ENCODE measurements around the gene PDS5B.
"Not testable (repeated sequence)": the region's sequence is repeated elsewhere in the genome, so short reads cannot be mapped to it uniquely, and the experiment has no call there.

PDS5B gene

DNA sequence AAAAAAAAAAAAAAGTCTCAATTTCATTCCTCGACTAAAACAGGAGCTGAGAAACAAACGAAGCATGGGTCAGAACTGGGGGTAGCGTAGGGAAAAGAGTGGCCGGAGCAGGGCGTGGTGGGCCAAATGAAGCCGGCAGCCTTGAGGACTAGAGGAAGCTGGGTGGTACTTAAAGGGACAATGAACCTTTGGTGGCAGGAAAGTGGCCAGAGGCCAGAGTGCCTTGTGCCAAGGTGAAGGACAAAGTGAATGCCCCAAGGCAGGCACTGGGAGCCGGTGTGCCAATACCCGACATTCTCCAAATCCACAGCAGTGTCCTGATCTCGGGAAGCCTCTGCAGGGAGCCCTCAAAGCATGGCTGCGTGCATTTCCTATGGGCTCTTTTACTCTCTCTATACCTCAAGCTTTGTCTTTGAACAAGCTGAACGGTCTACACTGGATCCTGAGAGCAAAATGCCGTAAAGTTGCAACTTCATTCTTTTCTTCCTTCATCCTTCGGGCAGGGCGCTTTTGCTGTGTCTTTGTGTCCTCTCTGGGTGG, 235.0 kb downstream of the PDS5B start:
- DNase-seq, result no peak

DNA sequence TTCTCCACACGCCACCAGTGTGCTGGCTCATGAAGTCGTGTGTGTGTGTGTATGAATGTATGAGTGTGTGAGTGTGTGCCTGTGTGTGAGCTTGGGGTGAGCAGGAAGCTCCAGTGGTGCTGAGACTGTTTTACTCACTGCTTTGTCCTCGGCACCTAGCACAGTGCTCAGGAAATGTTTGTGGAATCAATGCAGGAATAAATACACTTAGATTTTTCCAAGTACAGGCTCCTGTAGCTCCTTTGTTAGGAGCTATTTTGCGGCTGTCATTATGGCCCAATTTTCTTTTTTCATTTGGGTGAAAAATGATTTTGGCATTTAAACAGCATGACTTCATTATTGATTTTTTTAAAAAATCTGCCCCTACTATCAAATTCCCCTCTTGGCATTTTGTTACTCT, 236.5 kb downstream of the PDS5B start:
- DNase-seq, result no peak

DNA sequence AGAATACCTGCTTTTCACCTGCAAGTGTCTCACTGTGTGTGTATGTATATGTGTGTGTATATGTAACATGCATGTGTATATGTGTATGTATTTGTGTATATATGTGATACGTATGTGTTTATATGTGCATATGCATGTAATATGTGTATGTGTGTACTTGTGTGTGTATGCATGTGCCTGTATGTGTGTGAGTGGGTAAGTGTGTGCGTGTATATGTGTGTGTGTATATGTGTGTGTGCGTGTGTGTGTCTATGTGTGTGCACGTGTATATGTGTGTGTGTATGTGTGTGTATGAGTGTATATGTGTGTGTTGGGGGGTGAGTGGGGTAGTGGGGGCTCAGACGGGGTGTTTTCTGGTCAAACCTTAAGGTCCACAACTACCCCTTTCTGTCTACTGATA, 237.3 kb downstream of the PDS5B start:
- no peak for DNase-seq

DNA sequence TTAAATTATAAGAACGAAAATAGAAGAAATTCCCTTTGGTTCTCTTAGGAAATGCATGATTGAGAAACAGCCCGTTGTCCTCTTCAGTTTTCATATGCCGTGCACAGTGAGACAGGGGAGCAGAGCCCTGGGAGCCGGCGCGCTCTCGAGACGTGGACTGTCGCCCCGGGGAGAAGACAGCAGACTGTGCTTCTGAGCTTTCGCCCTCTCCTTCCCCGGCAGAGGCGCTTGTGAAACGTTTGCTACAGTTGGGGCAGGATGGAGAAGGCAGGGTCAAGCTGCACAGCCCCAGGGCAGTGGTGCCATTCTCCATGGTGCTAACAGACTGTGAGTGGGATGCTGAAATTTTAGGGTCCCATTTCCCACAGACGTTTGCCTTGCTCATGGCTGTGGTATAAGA, 237.8 kb downstream of the PDS5B start:
- no peak for DNase-seq

DNA sequence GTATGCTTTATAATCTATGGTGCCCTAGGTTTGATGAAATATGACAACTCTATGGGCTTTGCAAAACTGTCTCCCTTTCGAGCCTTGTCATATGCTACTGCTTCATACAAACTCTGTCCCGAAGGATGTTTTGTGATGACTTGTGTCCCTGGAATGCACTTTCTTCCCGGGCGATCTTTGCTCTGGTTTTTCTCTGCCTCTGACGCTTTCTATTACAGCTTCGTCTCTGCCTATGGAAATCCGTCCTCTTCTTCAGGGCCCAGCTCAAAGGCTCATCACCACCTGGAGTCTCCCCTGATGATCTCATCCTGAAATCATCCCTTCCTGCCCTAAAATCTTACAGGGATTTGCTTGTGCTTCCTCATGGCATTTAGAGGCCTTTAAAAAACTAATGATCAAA, 238.4 kb downstream of the PDS5B start:
- DNase-seq, result no peak

DNA sequence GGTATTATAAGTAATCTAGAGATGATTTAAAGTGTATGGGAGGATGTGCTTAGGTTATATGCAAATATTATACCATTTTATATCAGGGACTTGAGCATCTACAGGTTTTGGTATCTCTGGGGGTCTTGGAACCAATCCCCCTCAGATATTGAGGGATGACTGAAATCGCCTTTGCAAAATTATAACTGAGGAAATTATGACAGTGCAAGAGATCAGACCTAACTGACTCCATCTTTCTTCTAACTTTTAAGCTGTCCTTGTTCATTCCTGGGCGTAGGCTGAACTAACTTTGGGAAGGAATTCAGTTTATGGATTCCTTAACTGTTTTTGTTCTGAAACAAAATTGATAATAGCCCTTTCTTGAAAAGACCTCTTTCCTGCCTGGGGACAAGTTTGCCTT, 239.2 kb downstream of the PDS5B start:
- DNase-seq, result no peak

DNA sequence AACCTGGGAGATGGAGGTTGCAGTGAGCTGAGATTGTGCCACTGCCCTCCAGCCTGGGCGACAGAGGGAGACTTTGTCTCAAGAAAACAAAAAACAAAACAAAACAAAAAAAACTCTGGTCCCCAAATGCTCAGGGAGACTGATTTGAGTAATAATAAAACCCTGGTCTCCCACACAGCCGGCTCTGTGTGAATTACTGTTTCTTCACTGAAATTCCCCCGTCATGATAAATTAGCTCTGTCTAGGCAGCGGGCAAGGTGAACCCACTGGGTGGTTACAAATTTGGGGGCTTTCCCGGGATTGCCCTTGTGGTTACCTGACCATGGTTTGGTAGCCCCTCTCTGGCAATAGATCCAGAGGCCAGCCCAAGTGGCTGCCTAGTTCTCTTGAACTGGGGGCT, 240.1 kb downstream of the PDS5B start:
- not testable (repeated sequence) for DNase-seq
